ENCODE results near the gene LRRTM4. TPM values are rescaled to one million over a fixed set of nuclear protein-coding genes. Genes with fewer than 3 reads are reported as not detected.
A peak's percentile ranks its signal among the peaks of the same experiment; 100 is the strongest.

LRRTM4 gene
- polyA plus RNA-seq, 1 donor from 2014 or later: 37.1 TPM

- no peak overlapping the region for H2AFZ ChIP-seq (ENCODE audit: low read depth, low read length)
- no peaks in the 10 kb centered on the region for H4K20me1 ChIP-seq (ENCODE audit: insufficient read depth)
- no peaks in the 10 kb centered on the region for H3K79me2 ChIP-seq (replicated peaks; ENCODE audit: insufficient read depth, low read length)
- H3K9ac ChIP-seq (ENCODE audit: low read length): no peak overlapping the region
- H3K9me3 ChIP-seq (ENCODE audit: low read length): no peaks in the 10 kb centered on the region
- TF ChIP-seq POLR2AphosphoS5 (IDR thresholded peaks at IDR 0.05) (peak; percentile 60), EZH2 (IDR thresholded peaks at IDR 0.05; ENCODE audit: borderline replicate concordance, insufficient read depth, low read length, poor library complexity, severe bottlenecking) (no peak), MXI1 (conservative IDR thresholded peaks at IDR 0.05; ENCODE audit: poor library complexity, severe bottlenecking) (no peak), TAF1 (IDR thresholded peaks at IDR 0.05; ENCODE audit: low read depth) (no peak), EP300 (conservative IDR thresholded peaks at IDR 0.05; ENCODE audit: poor library complexity, severe bottlenecking) (peak; percentile 65)
- H3K9me2 ChIP-seq (ENCODE audit: insufficient read depth, low read length): no peaks in the 10 kb centered on the region
- no peaks in the 10 kb centered on the region for H3K36me3 ChIP-seq (ENCODE audit: insufficient read depth, low read length)
- peak overlapping the region; percentile 11 for H3K4me2 ChIP-seq (ENCODE audit: low read length)
- no peak overlapping the region for H3K4me3 ChIP-seq (ENCODE audit: low read length)
- H3F3A ChIP-seq (ENCODE audit: insufficient read depth, low read length, poor library complexity, severe bottlenecking): peaks cover 5% of the 10 kb centered on the region
- H3K27me3 ChIP-seq (ENCODE audit: insufficient read depth, low read depth, low read length): no peaks in the 10 kb centered on the region
- H3K27ac ChIP-seq (ENCODE audit: low read length): peak overlapping the region; percentile 61
Measured at GRCh38 chr2:77363277-77363676, 158.9 kb downstream of the LRRTM4 start.

GRCh38 chr2:77348821-77349220, 173.4 kb downstream of the LRRTM4 start:
- H3K4me3 ChIP-seq (ENCODE audit: low read length): no peak overlapping the region
- H3K27me3 ChIP-seq (ENCODE audit: insufficient read depth, low read depth, low read length): no peaks in the 10 kb centered on the region
- H2AFZ ChIP-seq (ENCODE audit: low read depth, low read length): no peak overlapping the region
- no peaks in the 10 kb centered on the region for H4K20me1 ChIP-seq (ENCODE audit: insufficient read depth)
- no peaks in the 10 kb centered on the region for H3K36me3 ChIP-seq (ENCODE audit: insufficient read depth, low read length)
- no peaks in the 10 kb centered on the region for H3K79me2 ChIP-seq (replicated peaks; ENCODE audit: insufficient read depth, low read length)
- no peaks in the 10 kb centered on the region for H3K9me2 ChIP-seq (ENCODE audit: insufficient read depth, low read length)
- H3K9me3 ChIP-seq (ENCODE audit: low read length): peaks cover 4% of the 10 kb centered on the region
- H3F3A ChIP-seq (ENCODE audit: insufficient read depth, low read length, poor library complexity, severe bottlenecking): no peaks in the 10 kb centered on the region
- H3K9ac ChIP-seq (ENCODE audit: low read length): no peak overlapping the region
- H3K4me2 ChIP-seq (ENCODE audit: low read length): no peak overlapping the region
- H3K27ac ChIP-seq (ENCODE audit: low read length): no peak overlapping the region
- TF ChIP-seq CTCF (IDR thresholded peaks at IDR 0.05; ENCODE audit: poor library complexity, severe bottlenecking): no peak
- TF ChIP-seq POLR2AphosphoS5 (IDR thresholded peaks at IDR 0.05): no peak
- TF ChIP-seq REST (IDR thresholded peaks at IDR 0.05; ENCODE audit: borderline replicate concordance): no peak
- TF ChIP-seq EZH2 (IDR thresholded peaks at IDR 0.05; ENCODE audit: borderline replicate concordance, insufficient read depth, low read length, poor library complexity, severe bottlenecking): no peak
- TF ChIP-seq SMC3 (conservative IDR thresholded peaks at IDR 0.05; ENCODE audit: poor library complexity): no peak
- no peak for TF ChIP-seq TAF1 (IDR thresholded peaks at IDR 0.05; ENCODE audit: low read depth)
- TF ChIP-seq EP300 (conservative IDR thresholded peaks at IDR 0.05; ENCODE audit: poor library complexity, severe bottlenecking): no peak

DNA sequence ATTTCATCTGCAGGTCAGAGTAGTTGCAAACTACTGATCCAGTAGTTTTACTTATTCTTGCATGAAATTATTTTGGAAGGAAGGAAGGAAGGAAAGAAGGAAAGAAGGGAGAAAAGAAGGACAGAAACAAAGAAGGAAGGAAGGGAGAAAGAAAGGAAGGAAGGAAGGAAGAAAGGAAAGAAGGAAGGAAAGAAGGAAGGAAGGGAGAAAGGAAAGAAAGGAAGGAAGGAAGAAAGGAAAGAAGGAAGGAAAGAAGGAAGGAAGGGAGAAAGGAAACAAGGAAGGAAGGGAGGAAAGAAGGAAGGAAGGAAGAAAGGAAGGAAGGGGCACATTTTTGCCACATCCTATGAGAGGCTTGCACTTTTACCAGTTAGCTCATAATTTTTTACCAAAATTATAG, 186.2 kb downstream of the LRRTM4 start:
- no peaks in the 10 kb centered on the region for H4K20me1 ChIP-seq (ENCODE audit: insufficient read depth)
- no peak for TF ChIP-seq CTCF (IDR thresholded peaks at IDR 0.05; ENCODE audit: poor library complexity, severe bottlenecking)
- no peak for TF ChIP-seq RAD21 (conservative IDR thresholded peaks at IDR 0.05)
- TF ChIP-seq EZH2 (IDR thresholded peaks at IDR 0.05; ENCODE audit: borderline replicate concordance, insufficient read depth, low read length, poor library complexity, severe bottlenecking): no peak
- no peak for TF ChIP-seq POLR2AphosphoS5 (IDR thresholded peaks at IDR 0.05)
- TF ChIP-seq EP300 (conservative IDR thresholded peaks at IDR 0.05; ENCODE audit: poor library complexity, severe bottlenecking): no peak
- TF ChIP-seq SMC3 (conservative IDR thresholded peaks at IDR 0.05; ENCODE audit: poor library complexity): no peak
- no peak for TF ChIP-seq MXI1 (conservative IDR thresholded peaks at IDR 0.05; ENCODE audit: poor library complexity, severe bottlenecking)
- no peak for TF ChIP-seq TAF1 (IDR thresholded peaks at IDR 0.05; ENCODE audit: low read depth)
- no peak for TF ChIP-seq REST (IDR thresholded peaks at IDR 0.05; ENCODE audit: borderline replicate concordance)
- H3K9me3 ChIP-seq (ENCODE audit: low read length): peaks cover 7% of the 10 kb centered on the region
- H3K4me3 ChIP-seq (ENCODE audit: low read length): no peak overlapping the region
- no peaks in the 10 kb centered on the region for H3F3A ChIP-seq (ENCODE audit: insufficient read depth, low read length, poor library complexity, severe bottlenecking)
- H3K9ac ChIP-seq (ENCODE audit: low read length): no peak overlapping the region
- H3K79me2 ChIP-seq (replicated peaks; ENCODE audit: insufficient read depth, low read length): no peaks in the 10 kb centered on the region
- no peak overlapping the region for H2AFZ ChIP-seq (ENCODE audit: low read depth, low read length)
- H3K9me2 ChIP-seq (ENCODE audit: insufficient read depth, low read length): no peaks in the 10 kb centered on the region
- H3K36me3 ChIP-seq (ENCODE audit: insufficient read depth, low read length): no peaks in the 10 kb centered on the region
- H3K27me3 ChIP-seq (ENCODE audit: insufficient read depth, low read depth, low read length): no peaks in the 10 kb centered on the region
- no peak overlapping the region for H3K4me2 ChIP-seq (ENCODE audit: low read length)
- H3K27ac ChIP-seq (ENCODE audit: low read length): no peak overlapping the region
